AG04450 (cell line): Measurements from ENCODE around the gene THADA. TPM values are rescaled to one million over a fixed set of nuclear protein-coding genes. Genes with fewer than 3 reads are reported as not detected.

Source experiments
- CTCF ChIA-PET: fragments of 300-600, 350-600 bp; formaldehyde crosslinking; extraction: SDS; loops from one replicate; lab custom pipeline; 2022; ENCODE audit warnings: antibody characterized with exemption, inconsistent platforms; lab: Charles Lee
- POLR2A ChIA-PET: fragments of 350-600 bp; formaldehyde crosslinking; extraction: SDS; loops from one replicate; lab custom pipeline; 2021; ENCODE audit warnings: antibody characterized with exemption, inconsistent platforms; lab: Yijun Ruan, JAX
- DNase-seq: peaks from one replicate; pipeline ENCODE4 v3.0.0-alpha.2; 2011; ENCODE audit warnings: low read depth, low spot score
- H3K27ac ChIP-seq: one replicate; pipeline ENCODE4 v1.5.1; 2012; ENCODE audit warnings: low read depth, low read length, control low read depth
- H3K27me3 ChIP-seq: one replicate; pipeline ENCODE4 v1.6.0; 2012; ENCODE audit warnings: low read length; ENCODE audit not compliant: control insufficient read depth, insufficient read depth
- H3K4me3 ChIP-seq: 2 replicates; pipeline ENCODE4 v1.5.1; 2011; ENCODE audit warnings: mild to moderate bottlenecking, low read depth, low read length, control low read depth
- H3K9me3 ChIP-seq: 2 replicates; pipeline ENCODE4 v1.5.1; 2012; ENCODE audit warnings: low read length; ENCODE audit not compliant: control insufficient read depth, insufficient read depth
- CTCF ChIP-seq: IDR thresholded peaks from 2 replicates; pipeline ENCODE4 v1.5.1; 2011; ENCODE audit warnings: low read depth, low read length, control low read depth, inconsistent platforms
- polyA plus RNA-seq: library from polyadenylated mRNA; depleted of rRNA; stranded (reverse); fragments of >200 nt; gene quantifications from 2 replicates; pipeline ENCODE4 v1.2.3, GENCODE V29; 2011

Gene THADA
- polyA plus RNA-seq, 1 experiment: 15.0 TPM

GRCh38 chr2:43274055-43274454 lies 321.8 kb downstream of the THADA start:
- CTCF ChIA-PET: no interaction called here
- H3K27ac ChIP-seq: no peak overlapping the region
- POLR2A ChIA-PET: interaction anchor here (0.6 kb wide), 1 partner anchor 44 kb away, joined by 3 read pairs; no protein-coding TSS in a partner anchor

GRCh38 chr2:43273529-43273928 lies 322.3 kb downstream of the THADA start:
- no peaks in the 10 kb centered on the region for H3K27me3 ChIP-seq
- H3K27ac ChIP-seq: peak overlapping the region; percentile 21
- no peak overlapping the region for H3K4me3 ChIP-seq
- POLR2A ChIA-PET: no interaction called here
- no peaks in the 10 kb centered on the region for H3K9me3 ChIP-seq
- no peak for DNase-seq
- no peak for TF ChIP-seq CTCF
- CTCF ChIA-PET: no interaction called here

More at GRCh38 chr2:43274055-43274454, 321.8 kb downstream of the THADA start:
- no peak for DNase-seq
- no peak for TF ChIP-seq CTCF
- Histone ChIP-seq H3K4me3 (no peak overlapping the region), H3K9me3 (no peaks in the 10 kb centered on the region), H3K27me3 (no peaks in the 10 kb centered on the region)

GRCh38 chr2:43270930-43271615 lies 324.8 kb downstream of the THADA start:
- no peak for DNase-seq
- CTCF ChIA-PET: interaction anchor here (1.0 to 1.1 kb wide), 2 partner anchors 42 to 213 kb away, joined by 4 to 5 read pairs; no protein-coding TSS in a partner anchor
- Histone ChIP-seq H3K27ac (no peak overlapping the region), H3K4me3 (no peak overlapping the region), H3K9me3 (no peaks in the 10 kb centered on the region), H3K27me3 (no peaks in the 10 kb centered on the region)
- POLR2A ChIA-PET: no interaction called here
- peak; percentile 7; the same call in 1 of the 2 replicates for TF ChIP-seq CTCF

- CTCF ChIA-PET: interaction anchor here (0.9 kb wide), 1 partner anchor 41 kb away, joined by 3 read pairs; no protein-coding TSS in a partner anchor
- no peak for TF ChIP-seq CTCF
- no peaks in the 10 kb centered on the region for H3K9me3 ChIP-seq
- no peak for DNase-seq
- POLR2A ChIA-PET: no interaction called here
- H3K4me3 ChIP-seq: no peak overlapping the region
- H3K27ac ChIP-seq: no peak overlapping the region
- H3K27me3 ChIP-seq: no peaks in the 10 kb centered on the region
Observed at GRCh38 chr2:43270461-43270860, 325.4 kb downstream of the THADA start.

- Histone ChIP-seq H3K27me3 (no peaks in the 10 kb centered on the region), H3K27ac (peak overlapping the region; percentile 90), H3K9me3 (no peaks in the 10 kb centered on the region), H3K4me3 (no peak overlapping the region)
- no peak for TF ChIP-seq CTCF
- ChIA-PET POLR2A (interaction anchor here (0.7 to 1.3 kb wide), 3 partner anchors 24 to 347 kb away, joined by 3 to 8 read pairs (median 3); partner anchors contain the start of gene ZFP36L2), CTCF (interaction anchor here (0.9 to 1.4 kb wide), 3 partner anchors 19 to 215 kb away, joined by 3 to 4 read pairs (median 3); no protein-coding TSS in a partner anchor)
- DNase-seq: no peak
Observed at GRCh38 chr2:43269706-43270105, 326.1 kb downstream of the THADA start.
